H1 (cell line): ENCODE results near the gene KCNG3. TPM values are rescaled to one million over a fixed set of nuclear protein-coding genes. Genes with fewer than 3 reads are reported as not detected.

Experiments used
- TAF1 ChIP-seq: IDR thresholded peaks from 2 replicates; pipeline ENCODE4 v1.6.1; 2011; ENCODE audit warnings: mild to moderate bottlenecking, low read depth, low read length
- polyA plus RNA-seq, 7 experiments: library from polyadenylated mRNA; depleted of rRNA in 3 of 7; stranded (reverse) in 5 of 7; unstranded in 2 of 7; fragments of >200 nt in 5 of 7; fragments of 200-250 nt in 2 of 7; gene quantifications; 1 replicate in 5 of 7; 2 replicates in 1 of 7; 4 replicates in 1 of 7; pipeline versions ENCODE4 v1.2.1 to v1.2.3, GENCODE V29; 2011 to 2013; ENCODE audit warnings: missing spikeins in 2 of 7, mixed read lengths in 2 of 7
- total RNA-seq: library from RNA; stranded (reverse); fragmentation: NEBNext Ultra II Directional; extraction: Animal tissue kit (Norgen Biotek cat#: 25700); gene quantifications from 2 replicates; pipeline ENCODE4 v1.2.1, GENCODE V29; 2021
- TF ChIP-seq, protein P1 (sequence below): IDR thresholded peaks from 2 replicates; pipeline ENCODE4 v1.6.1; 2011; ENCODE audit warnings: low read length, improper control_type of control experiment

KCNG3 gene
- total and polyA plus RNA-seq, 2 of the 8 experiments (the other 6 are each of a cell fraction or from before 2014, with no cell fraction given) = 8.1 to 21.3 TPM

DNA sequence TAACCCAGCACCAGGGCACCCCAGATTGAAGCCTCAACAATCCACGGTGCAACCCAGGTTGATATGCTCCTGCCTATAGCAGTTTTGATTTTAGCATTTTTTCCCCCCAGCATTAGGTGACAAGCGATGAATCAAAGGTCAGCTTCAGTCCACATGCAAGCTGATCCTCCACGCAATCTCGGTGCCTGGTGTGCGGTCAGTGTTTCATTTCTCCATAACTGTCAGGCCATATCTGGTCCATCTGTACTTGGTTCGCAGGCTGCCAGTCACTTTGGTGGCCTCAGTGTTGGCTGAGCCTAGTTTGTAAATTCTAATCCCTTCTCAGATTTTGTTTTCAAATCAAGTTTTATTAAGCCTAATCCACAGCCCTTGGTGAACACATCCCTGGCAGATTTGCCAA lies 30.2 kb downstream of the KCNG3 start (continued):
- TF ChIP-seq, protein P1, sequence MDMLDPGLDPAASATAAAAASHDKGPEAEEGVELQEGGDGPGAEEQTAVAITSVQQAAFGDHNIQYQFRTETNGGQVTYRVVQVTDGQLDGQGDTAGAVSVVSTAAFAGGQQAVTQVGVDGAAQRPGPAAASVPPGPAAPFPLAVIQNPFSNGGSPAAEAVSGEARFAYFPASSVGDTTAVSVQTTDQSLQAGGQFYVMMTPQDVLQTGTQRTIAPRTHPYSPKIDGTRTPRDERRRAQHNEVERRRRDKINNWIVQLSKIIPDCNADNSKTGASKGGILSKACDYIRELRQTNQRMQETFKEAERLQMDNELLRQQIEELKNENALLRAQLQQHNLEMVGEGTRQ = no peak
- TF ChIP-seq TAF1 = no peak
- TF ChIP-seq, all 59 proteins: peak for 0
